HG03108 (cell line): ENCODE data around the gene GPC1.

Source experiments
- ATAC-seq: cut with Tn5 transposase; IDR thresholded peaks from one replicate; pipeline ENCODE4 v1.9.1; 2021; ENCODE audit warnings: moderate library complexity; ENCODE audit not compliant: unreplicated experiment

Gene GPC1

DNA sequence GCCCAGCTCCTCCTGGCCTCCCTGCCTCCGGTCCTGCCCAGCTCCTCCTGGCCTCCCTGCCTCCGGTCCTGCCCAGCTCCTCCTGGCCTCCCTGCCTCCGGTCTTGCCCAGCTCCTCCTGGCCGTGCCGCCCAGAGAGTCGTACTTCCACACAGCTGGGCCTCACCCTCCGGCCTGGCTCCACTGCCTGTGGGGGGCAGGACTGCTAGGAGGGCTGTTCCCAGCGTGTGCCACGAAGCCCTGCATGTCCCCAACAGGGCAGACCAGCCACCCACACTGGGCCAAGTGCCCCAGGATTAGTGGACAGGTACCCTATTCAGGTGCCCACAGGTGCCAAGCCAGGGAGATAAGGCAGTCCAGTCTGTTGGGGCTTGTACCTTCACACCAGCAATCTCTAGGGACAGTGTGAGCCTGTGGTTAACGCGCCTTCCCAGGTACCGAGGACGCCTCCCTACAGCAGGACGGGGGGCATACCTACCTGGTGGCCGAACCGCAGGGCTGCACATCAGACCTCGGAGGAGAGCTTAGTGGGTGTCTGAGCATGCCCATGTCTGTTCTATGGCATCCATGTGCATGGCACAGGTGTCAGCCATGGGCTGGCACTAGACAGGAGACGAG, 5.3 kb downstream of the GPC1 start:
- ATAC-seq: no peak

DNA sequence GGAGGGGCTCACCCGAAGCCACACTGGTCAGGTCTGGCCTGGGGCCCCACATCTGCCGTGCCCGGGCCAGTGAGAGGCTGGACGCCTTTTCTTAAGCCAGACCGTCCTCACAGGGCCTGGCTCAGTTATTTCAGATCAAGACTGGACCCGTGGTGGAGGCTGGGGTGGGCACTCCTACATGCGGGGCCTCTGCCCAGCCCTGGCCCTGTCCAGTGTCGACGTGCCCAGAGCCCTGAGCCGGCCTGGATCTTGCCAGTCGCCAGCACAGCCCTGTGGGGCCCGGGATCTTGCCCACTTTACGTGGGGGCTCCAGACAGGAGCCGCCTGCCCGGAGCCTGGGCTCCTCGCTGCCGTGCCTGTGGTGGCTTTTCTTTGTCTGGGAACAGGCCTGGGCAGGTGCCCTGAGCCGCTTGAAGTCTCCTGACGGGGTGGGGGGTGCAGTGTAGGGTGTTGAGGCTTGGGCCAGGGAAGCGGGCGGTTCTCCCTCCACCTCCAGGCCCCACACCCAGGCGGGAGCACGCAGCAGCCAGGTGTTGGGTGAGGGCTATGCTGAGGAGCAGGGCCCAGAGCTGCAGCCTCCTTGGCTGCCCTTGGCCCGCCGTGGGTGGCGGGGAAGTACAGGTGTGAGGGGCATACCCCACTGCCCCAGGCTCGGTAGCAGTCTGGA, 6.0 kb downstream of the GPC1 start:
- no peak for ATAC-seq

GRCh38 chr2:240441993-240442411, 6.5 kb downstream of the GPC1 start:
- ATAC-seq: no peak

- no peak for ATAC-seq
These were observed 7.6 kb downstream of the GPC1 start for GRCh38 chr2:240442891-240443715.

DNA sequence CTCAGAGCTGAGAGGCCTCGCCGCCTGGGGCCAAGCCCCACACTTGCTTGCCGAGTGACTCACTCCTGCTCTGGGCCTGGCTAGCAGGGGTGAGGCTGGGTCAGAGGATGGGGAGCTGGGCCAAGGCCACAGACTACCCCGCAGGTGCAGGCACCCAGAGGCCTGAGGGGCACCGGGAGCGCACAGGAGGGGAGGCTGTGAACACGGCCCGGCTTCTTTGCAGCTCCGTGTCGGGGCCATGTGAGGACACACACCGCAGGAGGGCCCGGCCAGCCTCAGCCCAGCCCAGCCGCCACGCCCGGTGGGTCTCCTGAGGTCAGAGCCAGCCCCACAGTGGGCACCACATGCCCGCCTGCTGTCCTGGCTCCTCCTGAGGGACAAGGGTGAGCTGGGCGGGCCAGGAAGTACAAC, 8.4 kb downstream of the GPC1 start:
- no peak for ATAC-seq

DNA sequence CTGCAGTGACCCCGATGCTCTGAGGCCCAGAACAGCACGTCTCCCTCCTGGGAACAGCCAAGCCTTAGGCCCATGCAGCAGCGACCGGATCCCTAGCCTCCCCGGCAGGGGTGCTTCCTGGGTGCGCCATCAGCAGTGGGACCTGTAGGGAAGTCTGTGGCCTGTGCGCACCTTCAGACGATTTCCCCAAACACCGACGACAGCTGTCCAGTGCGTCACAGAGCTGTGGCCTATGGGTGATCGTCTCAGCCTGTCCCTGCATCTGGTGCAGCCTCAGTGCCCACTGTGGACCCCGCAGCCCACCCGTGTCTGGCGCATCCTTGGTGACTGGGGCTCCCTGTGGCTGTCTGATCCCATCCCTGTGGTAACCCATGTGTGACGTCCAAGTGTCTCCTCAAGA, 9.0 kb downstream of the GPC1 start:
- ATAC-seq: no peak

DNA sequence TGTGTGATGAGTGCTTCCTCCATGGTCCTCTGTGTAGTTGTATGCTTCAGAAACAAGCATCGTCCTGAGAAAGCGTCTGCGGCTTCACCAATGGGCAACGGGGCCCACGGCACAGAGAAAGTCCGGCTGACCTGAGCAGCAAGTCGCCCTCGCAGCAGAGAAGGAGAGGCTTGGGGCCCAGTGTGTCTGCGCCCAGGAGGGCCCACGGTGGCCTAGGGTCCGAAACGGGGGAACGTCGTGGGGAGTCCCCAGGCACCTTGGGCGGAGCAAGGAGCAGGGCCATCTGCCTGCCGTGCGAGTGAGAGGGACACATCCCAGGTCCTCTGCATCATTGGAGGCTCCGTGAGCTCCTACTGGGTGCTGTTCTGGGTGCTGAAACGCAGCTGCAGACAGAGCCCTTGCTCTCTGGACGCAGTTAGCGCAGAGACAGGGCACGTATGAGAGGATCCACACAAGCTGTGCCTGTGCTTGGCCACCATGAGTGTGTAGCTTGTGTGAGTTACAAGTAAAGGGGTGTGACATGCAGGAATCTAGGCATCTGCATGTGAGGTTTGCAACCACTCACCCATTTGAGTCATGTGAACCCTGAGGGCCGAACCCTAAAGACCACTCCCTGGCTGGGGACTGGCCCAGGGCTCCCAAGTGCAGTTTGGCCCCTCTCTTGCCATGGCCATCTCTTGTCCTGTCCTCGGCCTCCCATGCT, 10.6 kb downstream of the GPC1 start:
- ATAC-seq: no peak

GRCh38 chr2:240446664-240447175, 11.3 kb downstream of the GPC1 start:
- ATAC-seq: no peak

DNA sequence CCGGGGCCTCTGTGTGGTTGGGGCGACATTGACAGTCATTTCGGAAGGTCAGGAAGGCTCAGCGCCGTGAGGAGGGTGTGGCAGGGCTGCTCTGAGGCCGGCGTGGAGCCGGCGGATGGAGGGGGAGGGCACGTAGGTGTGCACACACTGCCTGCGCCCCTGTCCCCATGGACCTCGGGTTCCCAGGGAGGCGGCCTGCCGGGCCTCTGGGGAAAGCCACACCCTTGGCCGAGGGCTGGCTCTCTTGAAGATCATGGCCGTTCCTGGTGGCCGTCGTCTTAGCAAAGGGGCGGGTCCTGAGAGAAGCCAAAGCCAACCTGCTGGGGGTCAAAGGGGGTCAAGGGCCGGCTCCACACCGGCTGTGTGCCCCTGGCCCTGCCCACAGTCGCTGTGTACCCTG, 11.9 kb downstream of the GPC1 start:
- no peak for ATAC-seq

DNA sequence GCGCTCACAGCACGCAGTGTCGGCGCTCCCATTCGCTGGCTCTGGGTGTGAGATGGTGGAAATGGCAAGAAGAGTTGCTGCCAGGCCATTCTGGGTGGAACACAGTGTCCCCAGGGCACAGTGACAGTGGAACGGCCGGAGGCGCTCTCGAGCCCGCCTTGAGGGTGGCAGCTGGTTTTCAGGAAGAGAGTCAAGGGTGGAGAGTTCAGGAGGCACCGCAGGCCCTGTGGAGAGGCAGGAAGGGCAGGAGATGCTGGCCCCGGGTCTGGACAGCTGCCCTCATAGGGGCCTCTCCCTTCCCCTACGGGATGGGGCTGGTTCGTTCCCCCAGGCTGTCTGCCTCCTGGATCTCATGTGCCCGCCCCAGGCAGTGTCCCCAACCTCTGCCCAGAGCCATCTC, 12.5 kb downstream of the GPC1 start:
- no peak for ATAC-seq

DNA sequence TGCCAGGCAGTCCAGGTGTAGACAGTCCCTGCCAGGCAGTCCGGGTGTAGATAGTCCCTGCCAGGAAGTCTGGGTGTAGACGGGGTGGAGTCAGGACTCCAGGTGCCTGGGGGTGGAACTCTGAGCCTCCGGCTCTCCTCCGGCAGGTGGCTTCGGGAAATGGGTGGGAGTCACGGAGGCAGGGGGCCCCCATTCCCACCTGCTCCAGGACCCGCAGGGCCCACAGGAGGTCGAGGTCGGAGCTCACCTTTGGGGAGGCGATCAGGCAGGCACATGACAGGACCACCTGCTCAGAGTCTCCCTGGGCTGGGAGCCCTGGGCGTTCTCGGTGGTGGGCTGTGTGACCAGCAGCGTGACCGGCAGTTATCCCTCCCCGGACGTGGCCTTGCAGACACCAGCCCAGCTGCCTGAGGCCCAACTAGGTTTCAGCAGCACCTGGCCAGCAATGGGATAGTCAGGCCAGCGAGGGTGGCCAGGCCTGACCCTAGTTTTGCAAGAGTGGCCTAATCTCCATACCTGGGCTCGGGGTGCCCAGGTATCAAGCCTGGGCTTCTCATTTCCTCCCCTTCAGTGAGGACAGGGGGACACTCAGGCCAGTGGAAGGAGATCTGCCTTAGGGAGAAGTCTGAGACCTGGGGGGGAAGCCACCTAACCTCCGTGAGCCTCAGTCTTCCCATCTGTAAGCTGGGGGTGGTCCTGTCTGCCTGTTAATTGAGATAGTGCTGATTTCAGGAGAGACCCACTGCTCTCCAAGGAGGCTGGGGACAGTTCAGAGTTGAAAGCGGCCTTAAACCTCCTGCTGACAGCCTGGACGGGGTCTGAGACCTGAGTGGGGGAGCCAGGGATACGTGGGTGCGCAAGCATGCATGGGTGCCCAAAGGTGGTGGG, 13.2 kb downstream of the GPC1 start:
- ATAC-seq: no peak

GRCh38 chr2:240449764-240450531, 14.5 kb downstream of the GPC1 start:
- no peak for ATAC-seq

DNA sequence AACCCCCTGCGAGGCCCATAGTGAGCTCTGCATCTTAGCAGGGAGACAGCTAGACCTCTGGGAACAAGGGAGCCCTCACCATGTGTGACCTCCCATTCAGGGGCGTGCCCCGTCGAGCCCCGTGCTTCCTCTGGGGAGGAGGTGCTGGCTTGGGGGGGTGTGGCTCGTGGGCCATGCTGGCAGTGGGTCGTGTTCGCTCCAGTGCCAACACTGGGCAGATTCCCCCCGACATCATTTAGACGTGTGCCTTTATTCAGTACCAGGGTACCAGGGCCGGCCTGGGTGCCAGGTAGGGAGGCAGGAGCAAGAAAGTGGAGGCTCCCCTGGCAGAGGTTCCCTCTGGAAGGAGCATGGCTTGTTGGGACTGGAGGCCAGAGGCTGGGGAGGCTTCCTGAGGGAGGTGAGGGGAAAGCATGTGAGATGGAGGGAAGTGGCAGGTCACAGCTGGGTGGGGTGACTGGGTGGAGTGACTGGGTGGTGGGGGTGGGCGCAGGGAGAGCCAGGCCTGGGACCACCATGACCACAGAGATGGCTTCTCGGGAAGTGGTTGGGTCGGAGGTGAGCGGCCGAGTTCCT, 15.2 kb downstream of the GPC1 start:
- ATAC-seq: no peak

GRCh38 chr2:240451108-240451611, 15.7 kb downstream of the GPC1 start:
- no peak for ATAC-seq

DNA sequence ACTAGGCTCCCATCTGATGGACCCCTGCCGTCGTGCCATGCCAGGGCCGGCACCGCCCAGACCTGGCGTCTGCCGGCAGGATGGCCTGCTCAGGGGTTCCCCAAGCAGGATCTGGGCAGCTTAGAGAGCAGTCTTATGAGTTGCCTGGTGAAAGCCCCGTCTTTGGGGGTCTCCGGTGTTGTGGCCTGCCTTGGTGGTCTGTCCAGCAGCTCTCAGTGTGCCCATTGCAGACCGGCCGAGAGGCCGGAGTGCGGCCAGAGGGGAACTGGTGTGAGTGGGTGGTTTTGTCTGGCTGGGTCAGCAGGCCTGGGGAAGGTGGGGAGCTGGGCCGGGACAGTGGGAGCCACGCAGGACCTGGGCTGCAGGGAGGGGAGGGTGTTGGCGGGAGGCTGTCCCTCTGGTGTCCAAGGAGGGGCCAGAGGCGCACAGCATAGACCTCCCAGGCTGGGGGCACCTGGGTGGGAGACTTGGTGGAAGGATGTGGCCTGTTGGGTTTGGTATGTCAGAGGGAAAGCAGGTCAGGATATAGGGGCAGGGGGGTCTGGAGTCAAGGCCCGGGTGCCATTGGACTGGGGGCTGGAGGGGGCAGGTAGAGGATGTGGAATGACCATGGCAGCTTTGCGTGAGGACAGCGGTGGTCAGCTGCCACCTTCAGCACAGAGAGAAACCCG, 16.5 kb downstream of the GPC1 start:
- ATAC-seq: no peak

DNA sequence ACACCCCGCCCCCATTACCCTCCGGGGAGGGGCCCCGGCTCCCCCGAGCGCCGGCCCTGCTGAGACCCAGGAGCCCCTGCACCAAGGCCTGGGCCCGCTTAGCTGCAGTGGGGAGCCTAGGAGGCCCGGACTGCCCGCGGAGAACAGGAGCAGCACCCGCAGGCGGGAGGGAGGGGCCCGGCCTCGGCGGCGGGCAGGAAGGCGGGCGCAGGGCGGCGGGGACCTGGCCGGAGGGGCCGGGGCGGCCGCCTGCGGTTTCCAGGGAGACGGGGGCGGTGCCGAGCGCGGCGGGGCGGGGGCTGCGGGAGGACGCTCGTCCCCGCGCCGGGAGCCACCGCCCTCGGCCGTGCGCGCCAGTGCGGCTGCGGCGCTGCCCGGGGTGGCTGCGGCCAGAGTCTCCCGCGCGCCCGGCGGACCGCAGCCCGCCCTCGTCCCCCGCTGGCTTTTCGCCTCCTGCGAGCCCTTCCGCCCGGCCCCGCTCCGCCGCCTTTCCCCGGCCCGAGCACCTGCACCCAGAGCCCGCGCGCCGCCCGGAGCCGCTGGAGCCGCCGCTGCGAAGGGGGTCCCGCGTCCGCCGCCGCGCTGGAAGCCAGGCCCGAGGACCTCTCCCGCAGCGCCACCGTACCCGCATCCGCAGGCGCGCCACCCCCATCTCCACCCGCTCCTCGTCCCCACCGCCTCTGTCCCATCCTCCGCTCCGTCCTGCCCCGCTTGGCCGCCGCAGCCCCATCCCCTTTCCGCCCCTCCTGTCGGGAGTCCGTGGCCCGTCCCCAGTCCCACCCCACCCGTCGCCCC, 17.2 kb downstream of the GPC1 start:
- ATAC-seq: no peak

GRCh38 chr2:240453461-240454105, 18.1 kb downstream of the GPC1 start:
- ATAC-seq: no peak
